PC-3 (cell line): ENCODE results near the gene EBPL. TPM values are rescaled to one million over a fixed set of nuclear protein-coding genes. Genes with fewer than 3 reads are reported as not detected.

Source experiments
- ATAC-seq: fragments of 200-7000 bp; cut with Tn5 transposase; 2 replicates; pipeline ENCODE4 v1.9.1; 2020; ENCODE audit warnings: mild to moderate bottlenecking, moderate library complexity
- BruUV-seq: library from RNA; stranded (reverse); fragments of 400-500 nt; replicated peaks from 2 replicates; lab custom pipeline; 2021; lab: Mats Ljungman, UMichigan
- CTCF ChIA-PET: fragments of 300-600 bp; sonication (Branson Sonifier 250); formaldehyde crosslinking; loops from one replicate; lab custom pipeline; 2022; ENCODE audit warnings: antibody characterized with exemption; lab: Charles Lee
- POLR2A ChIA-PET: fragments of 300-600 bp; sonication (Branson Sonifier 250); formaldehyde crosslinking; loops from one replicate; lab custom pipeline; 2022; ENCODE audit warnings: antibody characterized with exemption; ENCODE audit not compliant: unreplicated experiment; lab: Charles Lee
- DNase-seq: peaks from one replicate; pipeline ENCODE4 v3.0.0-alpha.2; 2015
- H2AFZ ChIP-seq: fragments of 300-600 bp; sonication (generic); 2 replicates; pipeline ENCODE4 v1.6.0; 2016; ENCODE audit warnings: antibody characterized with exemption, low read length
- H3F3A ChIP-seq: fragments of 300-600 bp; sonication (generic); one replicate; pipeline ENCODE4 v1.6.0; 2017; ENCODE audit warnings: antibody characterized with exemption, low read length, control low read depth, mild to moderate bottlenecking; ENCODE audit not compliant: unreplicated experiment
- H3K27ac ChIP-seq: fragments of 300-600 bp; sonication (generic); 2 replicates; pipeline ENCODE4 v1.5.1; 2016; ENCODE audit warnings: mild to moderate bottlenecking, low read length
- H3K27me3 ChIP-seq: fragments of 300-600 bp; sonication (generic); 2 replicates; pipeline ENCODE4 v1.6.1; 2016; ENCODE audit warnings: low read length, mixed read lengths
- H3K36me3 ChIP-seq: fragments of 300-600 bp; sonication (generic); 2 replicates; pipeline ENCODE4 v1.6.1; 2016; ENCODE audit warnings: low read depth, mixed run types, low read length, mixed read lengths
- H3K4me1 ChIP-seq: fragments of 300-600 bp; sonication (generic); 2 replicates; pipeline ENCODE4 v1.5.1; 2016; ENCODE audit warnings: low read length; ENCODE audit not compliant: insufficient read depth
- H3K4me2 ChIP-seq: fragments of 300-600 bp; sonication (generic); 2 replicates; pipeline ENCODE4 v1.6.0; 2016; ENCODE audit warnings: low read length
- H3K4me3 ChIP-seq: fragments of 300-600 bp; sonication (generic); 2 replicates; pipeline ENCODE4 v1.5.1; 2016; ENCODE audit warnings: mild to moderate bottlenecking, low read length, mixed read lengths
- H3K79me2 ChIP-seq: fragments of 300-600 bp; sonication (generic); 2 replicates; pipeline ENCODE4 v1.6.1; 2017; ENCODE audit warnings: low read length, mixed read lengths
- H3K9ac ChIP-seq: fragments of 300-600 bp; sonication (generic); 2 replicates; pipeline ENCODE4 v1.6.0; 2016; ENCODE audit warnings: mild to moderate bottlenecking, low read length
- H3K9me2 ChIP-seq: fragments of 300-600 bp; sonication (generic); replicated peaks from 2 replicates; pipeline ENCODE4 v1.6.1; 2016; ENCODE audit warnings: mixed run types, low read length, mixed read lengths
- H3K9me3 ChIP-seq: fragments of 300-600 bp; sonication (generic); 2 replicates; pipeline ENCODE4 v1.6.1; 2016; ENCODE audit warnings: low read length, mixed read lengths
- H4K20me1 ChIP-seq: fragments of 300-600 bp; sonication (generic); 2 replicates; pipeline ENCODE4 v1.6.1; 2016; ENCODE audit warnings: low read length, mixed read lengths
- CTCF ChIP-seq: fragments of 300-600 bp; sonication (generic); conservative IDR thresholded peaks from 2 replicates; pipeline ENCODE4 v1.5.1; 2017; ENCODE audit warnings: antibody characterized with exemption, low read depth, mild to moderate bottlenecking, low read length
- EZH2 ChIP-seq: fragments of 300-600 bp; sonication (generic); IDR thresholded peaks from one replicate; pipeline ENCODE4 v1.6.1; 2017; ENCODE audit warnings: antibody characterized with exemption, mild to moderate bottlenecking, low read length; ENCODE audit not compliant: unreplicated experiment
- EZH2phosphoT487 ChIP-seq: fragments of 300-600 bp; sonication (generic); IDR thresholded peaks from 2 replicates; pipeline ENCODE4 v1.6.1; 2018; ENCODE audit warnings: mild to moderate bottlenecking, antibody characterized with exemption, low read length, borderline replicate concordance
- intact Hi-C: fragments of 100-400 bp; cut with micrococcal nuclease; formaldehyde crosslinking; loops from 2 replicates; pipeline ENCODE4 v1.9.0; 2023
- total RNA-seq: library from RNA; depleted of rRNA; stranded (reverse); fragments of >200 nt; gene quantifications from 2 replicates; pipeline ENCODE4 v1.2.3, GENCODE V29; 2014

EBPL gene
- total RNA-seq, 1 experiment from 2014 or later, result 108 TPM

GRCh38 chr13:49693877-49694276, 2.6 kb upstream of the EBPL start:
- ChIA-PET CTCF (no interaction called here), POLR2A (no interaction called here)
- Histone ChIP-seq H3K9me3 (no peaks in the 10 kb centered on the region), H3K4me1 (peaks cover 28% of the 10 kb centered on the region), H3K9ac (no peak overlapping the region), H3F3A (no peaks in the 10 kb centered on the region), H3K27me3 (no peaks in the 10 kb centered on the region), H3K27ac (peak overlapping the region; percentile 28), H3K36me3 (no peaks in the 10 kb centered on the region), H3K79me2 (peaks cover 22% of the 10 kb centered on the region), H4K20me1 (peaks cover 15% of the 10 kb centered on the region; the same call in 1 of the 2 replicates), H3K4me3 (no peak overlapping the region), H2AFZ (no peak overlapping the region), H3K4me2 (no peak overlapping the region), H3K9me2 (no peaks in the 10 kb centered on the region)
- DNase-seq (no peak), ATAC-seq (no peak)
- BruUV-seq, result no TSS peak
- TF ChIP-seq EZH2 (no peak), EZH2phosphoT487 (no peak), CTCF (no peak)
- intact Hi-C loops, result loop anchor here (1.0 kb wide), 1 partner anchor 38 kb away; no protein-coding TSS in a partner anchor

GRCh38 chr13:49693191-49693733, 2.0 kb upstream of the EBPL start:
- Histone ChIP-seq H3K27me3 (no peaks in the 10 kb centered on the region), H2AFZ (no peak overlapping the region), H3K9me3 (no peaks in the 10 kb centered on the region), H3F3A (no peaks in the 10 kb centered on the region), H3K4me2 (no peak overlapping the region), H3K9ac (no peak overlapping the region), H3K9me2 (no peaks in the 10 kb centered on the region), H3K27ac (peak overlapping the region; percentile 28), H3K4me3 (no peak overlapping the region), H4K20me1 (peaks cover 17% of the 10 kb centered on the region; the same call in 1 of the 2 replicates), H3K4me1 (peaks cover 30% of the 10 kb centered on the region), H3K36me3 (no peaks in the 10 kb centered on the region), H3K79me2 (peaks cover 27% of the 10 kb centered on the region)
- TF ChIP-seq CTCF (no peak), EZH2phosphoT487 (no peak), EZH2 (no peak)
- peak; percentile 76 for DNase-seq
- peak; percentile 45 for ATAC-seq
- intact Hi-C loops, result loop anchor here (1.0 kb wide), 1 partner anchor 39 kb away; no protein-coding TSS in a partner anchor
- BruUV-seq, result no TSS peak
- POLR2A ChIA-PET, result no interaction called here
- CTCF ChIA-PET, result interaction anchor here (0.6 kb wide), 1 partner anchor 100 kb away, joined by 3 read pairs; the partner anchor contains the start of gene KPNA3
